K562 (cell line): ENCODE data around the gene IDH1. TPM values are rescaled to one million over a fixed set of nuclear protein-coding genes. Genes with fewer than 3 reads are reported as not detected.

Experiments
- ATAC-seq: fragments of 200-7000 bp; cut with Tn5 transposase; 3 replicates; pipeline ENCODE4 v1.9.1; 2020; ENCODE audit warnings: moderate library complexity
- BruUV-seq: library from RNA; stranded (reverse); fragments of 400-500 nt; replicated peaks from 2 replicates; lab custom pipeline; 2021; lab: Mats Ljungman, UMichigan
- CTCF ChIA-PET: fragments of 300-600 bp; formaldehyde crosslinking; extraction: SDS; loops from one replicate; lab custom pipeline; 2021; ENCODE audit warnings: low intra/inter-chr PET ratio; lab: Yijun Ruan, JAX
- POLR2A ChIA-PET: fragments of 300-600, 350-650 bp; sonication (Branson Sonifier 250); formaldehyde crosslinking; extraction: SDS; loops from one replicate; lab custom pipeline; 2021; ENCODE audit warnings: antibody characterized with exemption, inconsistent platforms; lab: Yijun Ruan, JAX
- DNase-seq, 4 experiments: peaks; one replicate each; pipeline versions ENCODE4 v3.0.0 to v3.0.0-alpha.2; 2011 to 2018; ENCODE audit warnings: low spot score in 3 of 4, mixed read lengths in 3 of 4; ENCODE audit errors: extremely low read depth in 1 of 4
- FAIRE-seq: peaks from 2 replicates; lab custom pipeline; 2011; peaks lifted over from hg19 to GRCh38; lab: Jason Lieb, UNC
- H2AFZ ChIP-seq: 2 replicates; pipeline ENCODE4 v1.6.0; 2011; ENCODE audit warnings: low read depth, low read length, control low read depth, inconsistent platforms
- H3K27ac ChIP-seq: fragments of 200-600 bp; 3 replicates; pipeline ENCODE4 v1.8.0; 2011; ENCODE audit warnings: low read depth, mild to moderate bottlenecking, control low read depth, inconsistent platforms, low read length, moderate library complexity, mixed read lengths; ENCODE audit errors: extremely low read depth
- H3K27me3 ChIP-seq, 2 experiments: fragments of 300-600 bp in 1 of 2; 2 replicates in 1 of 2; 3 replicates in 1 of 2; pipeline versions ENCODE4 v1.6.0 to v1.8.0; 2011; ENCODE audit warnings: inconsistent platforms in 2 of 2, low read length in 2 of 2, mild to moderate bottlenecking in 1 of 2, mixed read lengths in 1 of 2, moderate library complexity in 1 of 2; ENCODE audit not compliant: control insufficient read depth in 2 of 2, insufficient read depth in 2 of 2
- H3K36me3 ChIP-seq: fragments of 300-600 bp; 3 replicates; pipeline ENCODE4 v1.8.0; 2011; ENCODE audit warnings: mild to moderate bottlenecking, low read length, inconsistent platforms; ENCODE audit not compliant: control insufficient read depth, insufficient read depth
- H3K4me1 ChIP-seq, 2 experiments: fragments of 200-600 bp in 1 of 2; replicated peaks in 1 of 2; 2 replicates in 1 of 2; 3 replicates in 1 of 2; pipeline versions ENCODE4 v1.5.1 to v1.8.0; 2011; ENCODE audit warnings: inconsistent platforms in 2 of 2, low read length in 2 of 2, mild to moderate bottlenecking in 1 of 2, mixed read lengths in 1 of 2, moderate library complexity in 1 of 2; ENCODE audit not compliant: control insufficient read depth in 2 of 2, insufficient read depth in 2 of 2
- H3K4me2 ChIP-seq: 2 replicates; pipeline ENCODE4 v1.6.1; 2011; ENCODE audit warnings: low read length, control low read depth, inconsistent platforms, mixed read lengths; ENCODE audit not compliant: insufficient read depth
- H3K4me3 ChIP-seq: fragments of 200-600 bp; sonication (generic), shearing (Covaris generic); 2 replicates; pipeline ENCODE4 v1.5.1; 2016; ENCODE audit warnings: control low read depth, inconsistent platforms
- H3K79me2 ChIP-seq: fragments of 200-600 bp; 3 replicates; pipeline ENCODE4 v1.8.0; 2011; ENCODE audit warnings: low read length, inconsistent platforms; ENCODE audit not compliant: control insufficient read depth, insufficient read depth
- H3K9ac ChIP-seq, 2 experiments: 2 replicates each; pipeline versions ENCODE4 v1.6.0 to v1.6.1; 2011; ENCODE audit warnings: low read depth in 2 of 2, low read length in 2 of 2, control low read depth in 1 of 2, inconsistent platforms in 1 of 2, mild to moderate bottlenecking in 1 of 2, mixed read lengths in 1 of 2; ENCODE audit not compliant: insufficient read depth in 1 of 2
- H3K9me1 ChIP-seq: one replicate; pipeline ENCODE4 v1.6.0; 2011; ENCODE audit warnings: inconsistent platforms, mild to moderate bottlenecking, low read length, moderate library complexity; ENCODE audit not compliant: control insufficient read depth, insufficient read depth
- H3K9me3 ChIP-seq: replicated peaks from 2 replicates; pipeline ENCODE4 v1.5.1; 2011; ENCODE audit warnings: low read depth, low read length, inconsistent platforms; ENCODE audit not compliant: control insufficient read depth, insufficient read depth
- H4K20me1 ChIP-seq: replicated peaks from 2 replicates; pipeline ENCODE4 v1.6.1; 2011; ENCODE audit warnings: low read length, inconsistent platforms, mixed read lengths; ENCODE audit not compliant: control insufficient read depth, insufficient read depth
- ARID4B ChIP-seq: sonication (generic); formaldehyde crosslinking; IDR thresholded peaks from 2 replicates; pipeline ENCODE4 v1.8.0; 2022; ENCODE audit warnings: mild to moderate bottlenecking, missing genetic modification reagents
- CHD4 ChIP-seq: fragments of 200-600 bp; sonication (generic); IDR thresholded peaks from 3 replicates; pipeline ENCODE4 v1.6.1; 2012; ENCODE audit warnings: low read depth, mild to moderate bottlenecking, mixed read lengths, low read length, inconsistent platforms; ENCODE audit not compliant: insufficient read depth, insufficient replicate concordance, poor library complexity, severe bottlenecking
- HNRNPH1 ChIP-seq: fragments of 200-400 bp; formaldehyde crosslinking; optimal IDR thresholded peaks from 2 replicates; pipeline ENCODE3; 2017; ENCODE audit warnings: low read depth, mild to moderate bottlenecking, low read length, moderate library complexity
- HNRNPK ChIP-seq: fragments of 200-400 bp; formaldehyde crosslinking; IDR thresholded peaks from one replicate; pipeline ENCODE4 v1.6.1; 2018; ENCODE audit warnings: mild to moderate bottlenecking, low read depth, low read length; ENCODE audit not compliant: poor library complexity, severe bottlenecking
- ID3 ChIP-seq, 2 experiments: fragments of 250-450 bp in 1 of 2; fragments of 450-650 bp in 1 of 2; sonication (Bioruptor Pico) in 1 of 2; IDR thresholded peaks; 2 replicates each; pipeline versions ENCODE4 v1.6.1 to v1.8.0; 2016 to 2021; ENCODE audit warnings: mild to moderate bottlenecking in 2 of 2, moderate library complexity in 2 of 2, missing compliant biosample characterization in 1 of 2, missing genetic modification characterization in 1 of 2
- NR1H2 ChIP-seq: sonication (generic); formaldehyde crosslinking; IDR thresholded peaks from 2 replicates; pipeline ENCODE4 v1.4.0; 2020; ENCODE audit warnings: mild to moderate bottlenecking, missing genetic modification reagents
- OTX1 ChIP-seq: fragments of 450-650 bp; formaldehyde crosslinking; IDR thresholded peaks from 2 replicates; pipeline ENCODE4 v1.4.0; 2022; ENCODE audit warnings: mild to moderate bottlenecking
- PHF8 ChIP-seq: fragments of 200-600 bp; sonication (generic); IDR thresholded peaks from 2 replicates; pipeline ENCODE4 v1.6.1; 2012; ENCODE audit warnings: mixed run types, mild to moderate bottlenecking, inconsistent platforms, low read length, moderate library complexity, borderline replicate concordance
- POLR2AphosphoS5 ChIP-seq: IDR thresholded peaks from 2 replicates; pipeline ENCODE4 v1.6.1; 2011; ENCODE audit warnings: mild to moderate bottlenecking, low read depth, low read length, moderate library complexity; ENCODE audit not compliant: control insufficient read depth, insufficient read depth
- POLR2G ChIP-seq: fragments of 200-400 bp; formaldehyde crosslinking; IDR thresholded peaks from 2 replicates; pipeline ENCODE4 v1.6.1; 2017; ENCODE audit warnings: low read depth, mild to moderate bottlenecking, antibody characterized with exemption, low read length, moderate library complexity
- SMARCC2 ChIP-seq: fragments of 450-650 bp; IDR thresholded peaks from 2 replicates; pipeline ENCODE4 v1.6.1; 2017; ENCODE audit warnings: antibody characterized with exemption, moderate library complexity, mild to moderate bottlenecking, low read depth
- TBP ChIP-seq: optimal IDR thresholded peaks from 2 replicates; pipeline ENCODE3; 2011; ENCODE audit warnings: low read depth, low read length, improper control_type of control experiment
- U2AF1 ChIP-seq: fragments of 200-400 bp; formaldehyde crosslinking; optimal IDR thresholded peaks from 2 replicates; pipeline ENCODE3; 2017; ENCODE audit warnings: mild to moderate bottlenecking, low read depth, low read length, moderate library complexity
- WGBS: fragments of 100-300 bp; shearing (Covaris generic); methylation state at CpG from one replicate; pipeline ENCODE4 v1.1.6; 2016; ENCODE audit warnings: low coverage, mixed read lengths; ENCODE audit not compliant: insufficient coverage; ENCODE audit errors: missing lambda C conversion rate; 5-methylcytosine and 5-hydroxymethylcytosine counted together
- in situ Hi-C: fragments of 300-500 bp; cut with MboI; formaldehyde crosslinking; loops from 4 replicates; pipeline ENCODE4 v1.15.0; 2018; ENCODE audit warnings: inconsistent platforms, mixed read lengths
- intact Hi-C: fragments of 100-400 bp; cut with micrococcal nuclease; formaldehyde crosslinking; loops from 2 replicates; pipeline ENCODE4 v1.14.2; 2022
- polyA plus RNA-seq, 8 experiments: library from polyadenylated mRNA; depleted of rRNA in 4 of 8; stranded (reverse) in 5 of 8; unstranded in 3 of 8; fragments of >200 nt; fragmentation: Nextera tagmentation in 2 of 8; fragmentation: Illumina TruSeq in 1 of 8; extraction: Ambion mirVana in 2 of 8; extraction: Trizol in 1 of 8; gene quantifications; 2 replicates each; pipeline versions ENCODE4 v1.2.1 to v1.2.3, GENCODE V29; 2011 to 2014; ENCODE audit warnings: inconsistent platforms in 1 of 8, missing spikeins in 1 of 8
- total RNA-seq, 7 experiments: library from RNA; depleted of rRNA in 6 of 7; stranded (reverse); fragments of >200 nt in 6 of 7; fragmentation: Illumina TruSeq in 2 of 7; extraction: Trizol in 2 of 7; gene quantifications; 2 replicates each; pipeline versions ENCODE4 v1.2.1 to v1.2.3, GENCODE V29; 2011 to 2021; ENCODE audit warnings: low replicate concordance in 1 of 7

Gene IDH1
- total and polyA plus RNA-seq, 9 of the 15 experiments (the other 6 are each of a cell fraction or from before 2014, with no cell fraction given), result 61.9 to 194 (median 101) TPM

GRCh38 chr2:208189810-208190503 lies 64.9 kb downstream of the IDH1 start, which contains the start of gene C2orf80:
Gene C2orf80, minus strand, starts transcription at chr2:208190030. Its CDS starts 3,044 bp downstream, at chr2:208186986.
- POLR2A ChIA-PET, result no interaction called here
- no peak for TF ChIP-seq OTX1 (CRISPR knock-in tag)
- no peak for TF ChIP-seq ARID4B (CRISPR knock-in tag)
- no peak for TF ChIP-seq POLR2G
- TF ChIP-seq SMARCC2, result no peak
- no peak for TF ChIP-seq PHF8
- TF ChIP-seq ID3 (CRISPR knock-in tag; IDR thresholded peaks at IDR 0.05), result no peak
- no peak for TF ChIP-seq ID3 (tag; IDR thresholded peaks at IDR 0.05)
- TF ChIP-seq HNRNPK, result no peak
- no peak for TF ChIP-seq U2AF1
- TF ChIP-seq TBP, result no peak
- no peak for TF ChIP-seq CHD4
- no peak for TF ChIP-seq NR1H2 (CRISPR knock-in tag)
- no peak for TF ChIP-seq HNRNPH1
- no peak for TF ChIP-seq POLR2AphosphoS5
- intact Hi-C loops (no loop called here), in situ Hi-C loops (no loop called here)
- no peaks in the 10 kb centered on the region for H3K79me2 ChIP-seq
- FAIRE-seq (no peak), ATAC-seq (no peak), DNase-seq (no peak)
- H4K20me1 ChIP-seq, result no peaks in the 10 kb centered on the region
- H3K4me1 ChIP-seq, result no peaks in the 10 kb centered on the region
- H3K9me3 ChIP-seq, result no peaks in the 10 kb centered on the region
- CTCF ChIA-PET, result no interaction called here
- no peak within 1 kb of the TSS for H3K9ac ChIP-seq
- H3K27ac ChIP-seq, result no peak within 1 kb of the TSS
- no peaks in the 10 kb centered on the region for H3K9me1 ChIP-seq
- no peaks in the 10 kb centered on the region for H3K36me3 ChIP-seq
- H2AFZ ChIP-seq, result no peak within 1 kb of the TSS
- 42% methylated on average over 10 of the region's 10 CpGs for WGBS
- BruUV-seq, result no TSS peak
- H3K4me2 ChIP-seq, result no peak within 1 kb of the TSS
- no peak within 1 kb of the TSS for H3K4me3 ChIP-seq
- H3K27me3 ChIP-seq, result no peaks in the 10 kb centered on the region
